Peyer's patch (tissue), 4 donors: ENCODE results near the gene TIMP1. TPM values are rescaled to one million over a fixed set of nuclear protein-coding genes. Genes with fewer than 3 reads are reported as not detected.
A peak's percentile ranks its signal among the peaks of the same experiment; 100 is the strongest.

Source experiments
- DNase-seq, 3 donors: peaks; one replicate each; pipeline ENCODE4 v3.0.0-alpha.2; 2017 to 2019
- H3K27ac ChIP-seq, 4 donors: fragments of 200-600 bp; sonication (generic); one replicate each; pipeline ENCODE4 v1.5.1; 2016 to 2019
- H3K27me3 ChIP-seq, 2 donors: fragments of 200-600 bp; sonication (generic); one replicate each; pipeline ENCODE4 v1.5.1; 2019
- H3K36me3 ChIP-seq, 3 donors: fragments of 200-600 bp; sonication (generic); one replicate each; pipeline ENCODE4 v1.5.1; 2016 to 2019
- H3K4me1 ChIP-seq, 4 donors: fragments of 200-600 bp; sonication (generic); one replicate each; pipeline ENCODE4 v1.5.1; 2016 to 2019
- H3K4me3 ChIP-seq, 4 donors: fragments of 200-600 bp; sonication (generic); 1 replicate in 3 of 4; 2 replicates in 1 of 4; pipeline ENCODE4 v1.5.1; 2016 to 2019; ENCODE audit warnings: mild to moderate bottlenecking in 1 of 4
- H3K9me3 ChIP-seq, 4 donors: fragments of 200-600 bp; sonication (generic); one replicate each; pipeline ENCODE4 v1.5.1; 2016 to 2019; ENCODE audit warnings: mild to moderate bottlenecking in 1 of 4
- CTCF ChIP-seq, 6 experiments: fragments of 450-650 bp in 4 of 6; fragments of 200-600 bp in 2 of 6; sonication (generic) in 1 of 6; IDR thresholded peaks; one replicate each; pipeline ENCODE4 v1.5.1; 2017 to 2019; ENCODE audit warnings: antibody characterized with exemption in 6 of 6, mild to moderate bottlenecking in 3 of 6, moderate library complexity in 1 of 6
- POLR2A ChIP-seq, 2 donors: fragments of 450-650 bp; IDR thresholded peaks; one replicate each; pipeline ENCODE4 v1.5.1; 2017; ENCODE audit warnings: antibody characterized with exemption in 2 of 2, mild to moderate bottlenecking in 2 of 2, moderate library complexity in 2 of 2
- total RNA-seq, 4 donors: library from RNA; depleted of rRNA; stranded (reverse); fragments of >200 nt; gene quantifications; one replicate each; pipeline ENCODE4 v1.1.0, GENCODE V29; 2016

The TIMP1 gene
- total RNA-seq, 4 donors from 2014 or later: 22.5 to 80.0 (median 39.7) TPM

- no peak for DNase-seq
- Histone ChIP-seq H3K9me3 (no peaks in the 10 kb centered on the region), H3K4me1 (no peaks in the 10 kb centered on the region), H3K27ac (peak overlapping the region; percentile 32 to 73 (median 43)), H3K4me3 (peak overlapping the region in 2 of 4 donors; percentile 27 to 40), H3K36me3 (peaks cover 0 to 3% (median 0%) of the 10 kb centered on the region in 3 donors), H3K27me3 (no peaks in the 10 kb centered on the region)
- TF ChIP-seq CTCF (IDR thresholded peaks at IDR 0.05) (no peak), POLR2A (IDR thresholded peaks at IDR 0.05) (no peak)
Observed at GRCh38 chrX:47574547-47575301, 7.5 kb upstream of the TIMP1 start.

GRCh38 chrX:47576021-47576898, 6.0 kb upstream of the TIMP1 start:
- H3K36me3 ChIP-seq: no peaks in the 10 kb centered on the region
- no peaks in the 10 kb centered on the region for H3K4me1 ChIP-seq
- no peak for DNase-seq
- no peak for TF ChIP-seq CTCF (IDR thresholded peaks at IDR 0.05)
- TF ChIP-seq POLR2A (IDR thresholded peaks at IDR 0.05): no peak
- H3K27ac ChIP-seq: no peak overlapping the region
- H3K4me3 ChIP-seq: no peak overlapping the region
- no peaks in the 10 kb centered on the region for H3K9me3 ChIP-seq
- no peaks in the 10 kb centered on the region for H3K27me3 ChIP-seq

- H3K4me3 ChIP-seq: no peak overlapping the region
- DNase-seq: no peak
- H3K4me1 ChIP-seq: no peaks in the 10 kb centered on the region
- H3K27ac ChIP-seq: no peak overlapping the region
- H3K9me3 ChIP-seq: no peaks in the 10 kb centered on the region
- no peak for TF ChIP-seq POLR2A (IDR thresholded peaks at IDR 0.05)
- TF ChIP-seq CTCF (IDR thresholded peaks at IDR 0.05): no peak
- H3K36me3 ChIP-seq: no peaks in the 10 kb centered on the region
- no peaks in the 10 kb centered on the region for H3K27me3 ChIP-seq
Observed at GRCh38 chrX:47577424-47577823, 4.8 kb upstream of the TIMP1 start.

GRCh38 chrX:47577901-47578300, 4.3 kb upstream of the TIMP1 start:
- no peak overlapping the region for H3K27ac ChIP-seq
- TF ChIP-seq CTCF (IDR thresholded peaks at IDR 0.05) (no peak), POLR2A (IDR thresholded peaks at IDR 0.05) (no peak)
- no peaks in the 10 kb centered on the region for H3K4me1 ChIP-seq
- H3K27me3 ChIP-seq: no peaks in the 10 kb centered on the region
- no peaks in the 10 kb centered on the region for H3K9me3 ChIP-seq
- no peaks in the 10 kb centered on the region for H3K36me3 ChIP-seq
- DNase-seq: no peak
- no peak overlapping the region for H3K4me3 ChIP-seq

- H3K36me3 ChIP-seq: no peaks in the 10 kb centered on the region
- TF ChIP-seq POLR2A (IDR thresholded peaks at IDR 0.05): no peak
- no peak for TF ChIP-seq CTCF (IDR thresholded peaks at IDR 0.05)
- H3K27ac ChIP-seq: no peak overlapping the region
- no peak overlapping the region for H3K4me3 ChIP-seq
- DNase-seq: no peak
- no peaks in the 10 kb centered on the region for H3K9me3 ChIP-seq
- H3K4me1 ChIP-seq: no peaks in the 10 kb centered on the region
- H3K27me3 ChIP-seq: no peaks in the 10 kb centered on the region
Observed at GRCh38 chrX:47578692-47579091, 3.5 kb upstream of the TIMP1 start.
